PFSK-1 (cell line): ENCODE results near the gene GLS.

Experiments
- POLR2AphosphoS5 ChIP-seq: IDR thresholded peaks from 2 replicates; pipeline ENCODE4 v1.6.1; 2012; ENCODE audit warnings: low read depth, mild to moderate bottlenecking, control low read depth, low read length, moderate library complexity
- SIN3A ChIP-seq: IDR thresholded peaks from 2 replicates; pipeline ENCODE4 v1.6.1; 2012; ENCODE audit warnings: mild to moderate bottlenecking, low read length, moderate library complexity, borderline replicate concordance; ENCODE audit not compliant: insufficient read depth
- TF ChIP-seq, protein P1 (sequence below), 2 experiments: IDR thresholded peaks; 2 replicates each; pipeline versions ENCODE4 v1.6.1 to v1.8.0; 2011 to 2012; ENCODE audit warnings: low read depth in 2 of 2, low read length in 2 of 2, control low read depth in 1 of 2, inconsistent platforms in 1 of 2, mild to moderate bottlenecking in 1 of 2, moderate library complexity in 1 of 2; ENCODE audit not compliant: insufficient read depth in 1 of 2

DNA sequence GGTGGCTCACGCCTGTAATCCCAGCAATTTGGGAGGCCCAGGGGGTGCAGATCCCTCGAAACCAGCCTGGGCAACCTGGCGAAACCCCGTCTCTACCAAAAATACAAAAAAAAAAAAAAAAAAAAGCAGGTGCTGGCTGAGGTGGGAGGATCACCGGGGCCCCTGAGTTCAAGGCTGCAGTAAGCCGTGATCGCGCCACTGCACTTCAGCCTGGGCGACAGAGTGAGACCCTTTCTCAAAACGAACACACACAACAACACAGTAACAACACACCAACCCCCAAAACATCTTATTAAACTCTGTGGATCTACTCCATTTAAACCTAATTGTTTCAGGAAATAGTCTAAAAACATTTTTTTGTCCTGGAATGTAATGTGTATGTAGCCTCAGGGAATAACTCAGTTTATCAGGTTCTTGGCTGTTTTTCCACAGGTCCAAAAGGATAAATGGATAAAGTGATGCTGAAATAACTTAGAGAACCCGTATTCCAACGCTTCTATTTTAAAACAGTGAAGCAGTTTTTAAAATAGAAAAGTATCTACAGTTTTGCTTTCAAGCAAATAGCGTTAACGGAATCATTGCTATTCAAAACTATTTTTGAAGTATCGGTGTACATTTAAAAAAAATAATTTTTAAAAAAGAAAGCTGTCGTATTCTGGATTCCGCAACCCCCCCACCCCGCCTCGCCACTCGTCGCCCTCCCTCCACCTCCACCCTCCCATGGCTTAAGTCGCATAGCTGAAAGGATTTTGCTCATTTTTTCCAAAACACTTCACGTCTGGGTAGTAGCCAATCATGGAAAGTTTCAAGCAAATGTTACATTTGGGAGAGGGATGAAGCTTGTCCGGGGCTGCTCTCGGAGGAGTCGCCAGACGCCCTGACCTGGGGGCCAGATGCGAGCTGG is 895 bp upstream of the GLS start:
- TF ChIP-seq POLR2AphosphoS5 (no peak), SIN3A (no peak)
- TF ChIP-seq, protein P1, sequence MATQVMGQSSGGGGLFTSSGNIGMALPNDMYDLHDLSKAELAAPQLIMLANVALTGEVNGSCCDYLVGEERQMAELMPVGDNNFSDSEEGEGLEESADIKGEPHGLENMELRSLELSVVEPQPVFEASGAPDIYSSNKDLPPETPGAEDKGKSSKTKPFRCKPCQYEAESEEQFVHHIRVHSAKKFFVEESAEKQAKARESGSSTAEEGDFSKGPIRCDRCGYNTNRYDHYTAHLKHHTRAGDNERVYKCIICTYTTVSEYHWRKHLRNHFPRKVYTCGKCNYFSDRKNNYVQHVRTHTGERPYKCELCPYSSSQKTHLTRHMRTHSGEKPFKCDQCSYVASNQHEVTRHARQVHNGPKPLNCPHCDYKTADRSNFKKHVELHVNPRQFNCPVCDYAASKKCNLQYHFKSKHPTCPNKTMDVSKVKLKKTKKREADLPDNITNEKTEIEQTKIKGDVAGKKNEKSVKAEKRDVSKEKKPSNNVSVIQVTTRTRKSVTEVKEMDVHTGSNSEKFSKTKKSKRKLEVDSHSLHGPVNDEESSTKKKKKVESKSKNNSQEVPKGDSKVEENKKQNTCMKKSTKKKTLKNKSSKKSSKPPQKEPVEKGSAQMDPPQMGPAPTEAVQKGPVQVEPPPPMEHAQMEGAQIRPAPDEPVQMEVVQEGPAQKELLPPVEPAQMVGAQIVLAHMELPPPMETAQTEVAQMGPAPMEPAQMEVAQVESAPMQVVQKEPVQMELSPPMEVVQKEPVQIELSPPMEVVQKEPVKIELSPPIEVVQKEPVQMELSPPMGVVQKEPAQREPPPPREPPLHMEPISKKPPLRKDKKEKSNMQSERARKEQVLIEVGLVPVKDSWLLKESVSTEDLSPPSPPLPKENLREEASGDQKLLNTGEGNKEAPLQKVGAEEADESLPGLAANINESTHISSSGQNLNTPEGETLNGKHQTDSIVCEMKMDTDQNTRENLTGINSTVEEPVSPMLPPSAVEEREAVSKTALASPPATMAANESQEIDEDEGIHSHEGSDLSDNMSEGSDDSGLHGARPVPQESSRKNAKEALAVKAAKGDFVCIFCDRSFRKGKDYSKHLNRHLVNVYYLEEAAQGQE (IDR thresholded peaks at IDR 0.05; ENCODE audit: insufficient read depth in 1 of 2, low read depth in 2 of 2, low read length in 2 of 2): no peak
